ENCODE measurements around the gene SSBP3.

The SSBP3 gene

DNA sequence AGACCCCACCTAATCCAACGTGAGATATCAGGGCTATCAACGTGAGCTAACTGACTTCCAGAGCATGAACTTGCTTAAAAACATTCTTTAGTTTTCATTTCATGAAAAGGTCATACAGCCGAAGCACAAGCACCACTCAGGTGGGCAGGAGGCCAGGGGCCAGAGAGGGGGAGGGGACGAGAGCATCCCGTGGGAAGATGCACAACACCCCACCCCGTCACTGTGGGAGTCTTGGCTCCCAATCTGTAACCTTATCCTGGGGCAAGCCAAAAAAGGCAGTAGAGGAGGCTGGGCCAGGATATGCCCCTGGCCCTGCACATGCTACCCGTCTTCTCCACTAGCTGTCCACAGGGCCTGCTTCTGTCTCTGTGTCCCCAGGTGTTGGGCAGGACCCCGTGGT lies 31.4 kb downstream of the SSBP3 start:
- Histone ChIP-seq H3K79me2 (ENCODE audit: insufficient read depth, low read length) (no peaks in the 10 kb centered on the region), H3K27ac (ENCODE audit: low read depth, low read length) (no peak overlapping the region), H4K20me1 (ENCODE audit: low read depth, low read length) (no peaks in the 10 kb centered on the region), H2AFZ (ENCODE audit: low read depth, low read length, severe bottlenecking) (no peak overlapping the region), H3K27me3 (ENCODE audit: low read length) (no peaks in the 10 kb centered on the region), H3K9me2 (replicated peaks; ENCODE audit: insufficient read depth, low read length) (no peaks in the 10 kb centered on the region), H3K36me3 (ENCODE audit: low read length) (no peaks in the 10 kb centered on the region), H3F3A (ENCODE audit: insufficient read depth) (no peaks in the 10 kb centered on the region), H3K4me2 (ENCODE audit: low read depth, low read length, poor library complexity, severe bottlenecking) (no peak overlapping the region), H3K9me3 (ENCODE audit: insufficient read depth, low read length) (no peaks in the 10 kb centered on the region), H3K9ac (ENCODE audit: low read length) (no peak overlapping the region), H3K4me3 (ENCODE audit: insufficient read depth, low read length, poor library complexity, severe bottlenecking) (no peak overlapping the region)
- TF ChIP-seq, protein P1, sequence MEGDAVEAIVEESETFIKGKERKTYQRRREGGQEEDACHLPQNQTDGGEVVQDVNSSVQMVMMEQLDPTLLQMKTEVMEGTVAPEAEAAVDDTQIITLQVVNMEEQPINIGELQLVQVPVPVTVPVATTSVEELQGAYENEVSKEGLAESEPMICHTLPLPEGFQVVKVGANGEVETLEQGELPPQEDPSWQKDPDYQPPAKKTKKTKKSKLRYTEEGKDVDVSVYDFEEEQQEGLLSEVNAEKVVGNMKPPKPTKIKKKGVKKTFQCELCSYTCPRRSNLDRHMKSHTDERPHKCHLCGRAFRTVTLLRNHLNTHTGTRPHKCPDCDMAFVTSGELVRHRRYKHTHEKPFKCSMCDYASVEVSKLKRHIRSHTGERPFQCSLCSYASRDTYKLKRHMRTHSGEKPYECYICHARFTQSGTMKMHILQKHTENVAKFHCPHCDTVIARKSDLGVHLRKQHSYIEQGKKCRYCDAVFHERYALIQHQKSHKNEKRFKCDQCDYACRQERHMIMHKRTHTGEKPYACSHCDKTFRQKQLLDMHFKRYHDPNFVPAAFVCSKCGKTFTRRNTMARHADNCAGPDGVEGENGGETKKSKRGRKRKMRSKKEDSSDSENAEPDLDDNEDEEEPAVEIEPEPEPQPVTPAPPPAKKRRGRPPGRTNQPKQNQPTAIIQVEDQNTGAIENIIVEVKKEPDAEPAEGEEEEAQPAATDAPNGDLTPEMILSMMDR (IDR thresholded peaks at IDR 0.05; ENCODE audit: insufficient read depth, low read length, poor library complexity, severe bottlenecking) = no peak
- TF ChIP-seq EZH2phosphoT487 (conservative IDR thresholded peaks at IDR 0.05; ENCODE audit: low read length) = no peak

GRCh38 chr1:54372978-54373377 lies 33.2 kb downstream of the SSBP3 start:
- Histone ChIP-seq H3K9me2 (replicated peaks; ENCODE audit: insufficient read depth, low read length) (no peaks in the 10 kb centered on the region), H3K79me2 (ENCODE audit: insufficient read depth, low read length) (no peaks in the 10 kb centered on the region), H3K27me3 (ENCODE audit: low read length) (no peaks in the 10 kb centered on the region), H3K4me2 (ENCODE audit: low read depth, low read length, poor library complexity, severe bottlenecking) (no peak overlapping the region), H3K9me3 (ENCODE audit: insufficient read depth, low read length) (no peaks in the 10 kb centered on the region), H4K20me1 (ENCODE audit: low read depth, low read length) (no peaks in the 10 kb centered on the region), H3K9ac (ENCODE audit: low read length) (no peak overlapping the region), H2AFZ (ENCODE audit: low read depth, low read length, severe bottlenecking) (no peak overlapping the region), H3K36me3 (ENCODE audit: low read length) (no peaks in the 10 kb centered on the region), H3F3A (ENCODE audit: insufficient read depth) (no peaks in the 10 kb centered on the region), H3K27ac (ENCODE audit: low read depth, low read length) (no peak overlapping the region), H3K4me3 (ENCODE audit: insufficient read depth, low read length, poor library complexity, severe bottlenecking) (no peak overlapping the region)
- TF ChIP-seq, protein P1 (IDR thresholded peaks at IDR 0.05; ENCODE audit: insufficient read depth, low read length, poor library complexity, severe bottlenecking) = no peak
- TF ChIP-seq EZH2phosphoT487 (conservative IDR thresholded peaks at IDR 0.05; ENCODE audit: low read length) = no peak

DNA sequence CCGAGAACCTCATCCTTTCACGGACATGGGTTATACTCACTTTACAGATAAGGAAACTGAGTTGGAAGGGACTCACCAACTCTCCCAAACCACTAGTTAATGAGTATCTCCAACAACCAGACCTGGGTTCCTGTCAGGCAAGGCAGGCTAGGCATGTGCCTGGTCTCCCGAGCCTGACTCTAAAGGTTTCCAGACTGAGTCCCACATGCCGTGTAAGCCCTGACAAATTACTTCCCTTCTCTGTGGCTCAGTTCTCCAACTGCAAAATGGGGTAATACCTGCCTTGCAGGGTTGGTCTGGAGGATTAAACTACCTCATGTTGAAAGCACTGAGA lies 34.3 kb downstream of the SSBP3 start:
- H3K27ac ChIP-seq (ENCODE audit: low read depth, low read length) = no peak overlapping the region
- H3K9me3 ChIP-seq (ENCODE audit: insufficient read depth, low read length) = no peaks in the 10 kb centered on the region
- H3K4me2 ChIP-seq (ENCODE audit: low read depth, low read length, poor library complexity, severe bottlenecking) = no peak overlapping the region
- H3K79me2 ChIP-seq (ENCODE audit: insufficient read depth, low read length) = no peaks in the 10 kb centered on the region
- no peaks in the 10 kb centered on the region for H3K36me3 ChIP-seq (ENCODE audit: low read length)
- H4K20me1 ChIP-seq (ENCODE audit: low read depth, low read length) = no peaks in the 10 kb centered on the region
- no peaks in the 10 kb centered on the region for H3F3A ChIP-seq (ENCODE audit: insufficient read depth)
- no peaks in the 10 kb centered on the region for H3K27me3 ChIP-seq (ENCODE audit: low read length)
- H2AFZ ChIP-seq (ENCODE audit: low read depth, low read length, severe bottlenecking) = no peak overlapping the region
- H3K4me3 ChIP-seq (ENCODE audit: insufficient read depth, low read length, poor library complexity, severe bottlenecking) = no peak overlapping the region
- H3K9me2 ChIP-seq (replicated peaks; ENCODE audit: insufficient read depth, low read length) = no peaks in the 10 kb centered on the region
- no peak for TF ChIP-seq EZH2phosphoT487 (conservative IDR thresholded peaks at IDR 0.05; ENCODE audit: low read length)
- TF ChIP-seq, protein P1 (IDR thresholded peaks at IDR 0.05; ENCODE audit: insufficient read depth, low read length, poor library complexity, severe bottlenecking) = no peak
- H3K9ac ChIP-seq (ENCODE audit: low read length) = no peak overlapping the region
